Uterus (tissue), 2 donors: ENCODE data around the gene UBP1.

Source experiments
- CTCF ChIP-seq, 4 experiments: fragments of 200-600 bp in 2 of 4; fragments of 450-650 bp in 2 of 4; sonication (generic) in 2 of 4; IDR thresholded peaks; one replicate each; pipeline ENCODE4 v1.5.1; 2016 to 2019; ENCODE audit warnings: antibody characterized with exemption in 4 of 4, mild to moderate bottlenecking in 2 of 4, moderate library complexity in 1 of 4
- POLR2A ChIP-seq, 2 donors: fragments of 450-650 bp; IDR thresholded peaks; one replicate each; pipeline ENCODE4 v1.6.1; 2016; ENCODE audit warnings: antibody characterized with exemption in 2 of 2, mild to moderate bottlenecking in 1 of 2, moderate library complexity in 1 of 2

- TF ChIP-seq POLR2A (IDR thresholded peaks at IDR 0.05), result no peak
- no peak for TF ChIP-seq CTCF (IDR thresholded peaks at IDR 0.05)
Observed at GRCh38 chr3:33467786-33468185, 27.6 kb upstream of the UBP1 start.
